Measurements from ENCODE around the gene SNX1. TPM values are rescaled to one million over a fixed set of nuclear protein-coding genes. Genes with fewer than 3 reads are reported as not detected.

Gene SNX1
- total RNA-seq, 1 donor from 2014 or later = 87.7 TPM

GRCh38 chr15:64138331-64138941 lies 42.7 kb downstream of the SNX1 start:
- H3K4me1 ChIP-seq (ENCODE audit: insufficient read depth, low read length) = no peaks in the 10 kb centered on the region
- no peak for DNase-seq (ENCODE audit: low read depth)
- H3K4me1 Mint-ChIP-seq (ENCODE audit: low read depth, unreplicated experiment) = no peaks in the 10 kb centered on the region
- H3K9me3 ChIP-seq (ENCODE audit: insufficient read depth, low read depth, low read length) = no peaks in the 10 kb centered on the region
- H3K9me3 Mint-ChIP-seq (ENCODE audit: unreplicated experiment) = no peaks in the 10 kb centered on the region
- TF ChIP-seq EZH2 (IDR thresholded peaks at IDR 0.05; ENCODE audit: insufficient read depth, low read length) = no peak
- TF ChIP-seq, protein P1, sequence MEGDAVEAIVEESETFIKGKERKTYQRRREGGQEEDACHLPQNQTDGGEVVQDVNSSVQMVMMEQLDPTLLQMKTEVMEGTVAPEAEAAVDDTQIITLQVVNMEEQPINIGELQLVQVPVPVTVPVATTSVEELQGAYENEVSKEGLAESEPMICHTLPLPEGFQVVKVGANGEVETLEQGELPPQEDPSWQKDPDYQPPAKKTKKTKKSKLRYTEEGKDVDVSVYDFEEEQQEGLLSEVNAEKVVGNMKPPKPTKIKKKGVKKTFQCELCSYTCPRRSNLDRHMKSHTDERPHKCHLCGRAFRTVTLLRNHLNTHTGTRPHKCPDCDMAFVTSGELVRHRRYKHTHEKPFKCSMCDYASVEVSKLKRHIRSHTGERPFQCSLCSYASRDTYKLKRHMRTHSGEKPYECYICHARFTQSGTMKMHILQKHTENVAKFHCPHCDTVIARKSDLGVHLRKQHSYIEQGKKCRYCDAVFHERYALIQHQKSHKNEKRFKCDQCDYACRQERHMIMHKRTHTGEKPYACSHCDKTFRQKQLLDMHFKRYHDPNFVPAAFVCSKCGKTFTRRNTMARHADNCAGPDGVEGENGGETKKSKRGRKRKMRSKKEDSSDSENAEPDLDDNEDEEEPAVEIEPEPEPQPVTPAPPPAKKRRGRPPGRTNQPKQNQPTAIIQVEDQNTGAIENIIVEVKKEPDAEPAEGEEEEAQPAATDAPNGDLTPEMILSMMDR (IDR thresholded peaks at IDR 0.05; ENCODE audit: insufficient read depth, low read depth, low read length) = no peak
- H3K4me3 Mint-ChIP-seq (ENCODE audit: unreplicated experiment) = no peak overlapping the region
- no peak overlapping the region for H3K27ac Mint-ChIP-seq (ENCODE audit: unreplicated experiment)
- peaks cover 22% of the 10 kb centered on the region for H4K20me1 ChIP-seq (ENCODE audit: insufficient read depth, low read length)
- FAIRE-seq = no peak
- no peak overlapping the region for H2AFZ ChIP-seq (ENCODE audit: low read depth, low read length)
- H3K36me3 ChIP-seq (ENCODE audit: insufficient read depth, low read length) = peaks cover 40% of the 10 kb centered on the region
- no peaks in the 10 kb centered on the region for H3K27me3 Mint-ChIP-seq (ENCODE audit: low read depth, unreplicated experiment)
- H3K9ac ChIP-seq (ENCODE audit: low read length) = no peak overlapping the region
- no peak overlapping the region for H3K27ac ChIP-seq (ENCODE audit: low read depth, low read length)
- no peak overlapping the region for H3K4me3 ChIP-seq (ENCODE audit: insufficient read depth, low read depth, low read length)
- H3K4me2 ChIP-seq (ENCODE audit: low read length) = no peak overlapping the region
- no peaks in the 10 kb centered on the region for H3K27me3 ChIP-seq (ENCODE audit: insufficient read depth, low read length)
- H3K79me2 ChIP-seq (ENCODE audit: insufficient read depth, low read length) = no peaks in the 10 kb centered on the region
- H3K36me3 Mint-ChIP-seq (ENCODE audit: low read depth, unreplicated experiment) = peaks cover 15% of the 10 kb centered on the region

GRCh38 chr15:64141798-64142512 lies 46.2 kb downstream of the SNX1 start:
- H3K4me3 Mint-ChIP-seq (ENCODE audit: unreplicated experiment) = no peak overlapping the region
- Histone ChIP-seq H3K4me2 (ENCODE audit: low read length) (no peak overlapping the region), H2AFZ (ENCODE audit: low read depth, low read length) (no peak overlapping the region), H3K9ac (ENCODE audit: low read length) (no peak overlapping the region), H3K4me3 (ENCODE audit: insufficient read depth, low read depth, low read length) (no peak overlapping the region), H4K20me1 (ENCODE audit: insufficient read depth, low read length) (peaks cover 17% of the 10 kb centered on the region), H3K27me3 (ENCODE audit: insufficient read depth, low read length) (no peaks in the 10 kb centered on the region), H3K36me3 (ENCODE audit: insufficient read depth, low read length) (peaks cover 29% of the 10 kb centered on the region), H3K27ac (ENCODE audit: low read depth, low read length) (no peak overlapping the region), H3K9me3 (ENCODE audit: insufficient read depth, low read depth, low read length) (no peaks in the 10 kb centered on the region), H3K79me2 (ENCODE audit: insufficient read depth, low read length) (no peaks in the 10 kb centered on the region), H3K4me1 (ENCODE audit: insufficient read depth, low read length) (peaks cover 5% of the 10 kb centered on the region)
- FAIRE-seq (no peak), DNase-seq (ENCODE audit: low read depth) (no peak)
- H3K9me3 Mint-ChIP-seq (ENCODE audit: unreplicated experiment) = no peaks in the 10 kb centered on the region
- peak overlapping the region; percentile 28 for H3K27ac Mint-ChIP-seq (ENCODE audit: unreplicated experiment)
- H3K4me1 Mint-ChIP-seq (ENCODE audit: low read depth, unreplicated experiment) = no peaks in the 10 kb centered on the region
- TF ChIP-seq, protein P1 (IDR thresholded peaks at IDR 0.05; ENCODE audit: insufficient read depth, low read depth, low read length) = no peak
- TF ChIP-seq EZH2 (IDR thresholded peaks at IDR 0.05; ENCODE audit: insufficient read depth, low read length) = no peak
- peaks cover 13% of the 10 kb centered on the region for H3K36me3 Mint-ChIP-seq (ENCODE audit: low read depth, unreplicated experiment)
- H3K27me3 Mint-ChIP-seq (ENCODE audit: low read depth, unreplicated experiment) = no peaks in the 10 kb centered on the region

GRCh38 chr15:64143276-64143675 lies 47.5 kb downstream of the SNX1 start:
- H3K9ac ChIP-seq (ENCODE audit: low read length) = no peak overlapping the region
- DNase-seq (ENCODE audit: low read depth) (no peak), FAIRE-seq (no peak)
- Mint-ChIP-seq H3K36me3 (ENCODE audit: low read depth, unreplicated experiment) (peaks cover 13% of the 10 kb centered on the region), H3K27ac (ENCODE audit: unreplicated experiment) (no peak overlapping the region), H3K4me1 (ENCODE audit: low read depth, unreplicated experiment) (no peaks in the 10 kb centered on the region), H3K4me3 (ENCODE audit: unreplicated experiment) (no peak overlapping the region), H3K9me3 (ENCODE audit: unreplicated experiment) (no peaks in the 10 kb centered on the region), H3K27me3 (ENCODE audit: low read depth, unreplicated experiment) (no peaks in the 10 kb centered on the region)
- H3K4me3 ChIP-seq (ENCODE audit: insufficient read depth, low read depth, low read length) = no peak overlapping the region
- H4K20me1 ChIP-seq (ENCODE audit: insufficient read depth, low read length) = peaks cover 19% of the 10 kb centered on the region
- no peak overlapping the region for H2AFZ ChIP-seq (ENCODE audit: low read depth, low read length)
- TF ChIP-seq, protein P1 (IDR thresholded peaks at IDR 0.05; ENCODE audit: insufficient read depth, low read depth, low read length) = no peak
- TF ChIP-seq EZH2 (IDR thresholded peaks at IDR 0.05; ENCODE audit: insufficient read depth, low read length) = no peak
- no peak overlapping the region for H3K27ac ChIP-seq (ENCODE audit: low read depth, low read length)
- H3K36me3 ChIP-seq (ENCODE audit: insufficient read depth, low read length) = peaks cover 23% of the 10 kb centered on the region
- no peaks in the 10 kb centered on the region for H3K9me3 ChIP-seq (ENCODE audit: insufficient read depth, low read depth, low read length)
- peaks cover 9% of the 10 kb centered on the region for H3K4me1 ChIP-seq (ENCODE audit: insufficient read depth, low read length)
- no peak overlapping the region for H3K4me2 ChIP-seq (ENCODE audit: low read length)
- H3K79me2 ChIP-seq (ENCODE audit: insufficient read depth, low read length) = no peaks in the 10 kb centered on the region
- H3K27me3 ChIP-seq (ENCODE audit: insufficient read depth, low read length) = no peaks in the 10 kb centered on the region

All from astrocyte (in vitro differentiated cells and primary cell).